GM18868 (cell line): ENCODE data around the gene FSTL1.
A peak's percentile ranks its signal among the peaks of the same experiment; 100 is the strongest.

Experiments used
- ATAC-seq: cut with Tn5 transposase; IDR thresholded peaks from one replicate; pipeline ENCODE4 v1.9.1; 2021; ENCODE audit warnings: mild to moderate bottlenecking, moderate library complexity; ENCODE audit not compliant: unreplicated experiment

FSTL1 gene, protein sequence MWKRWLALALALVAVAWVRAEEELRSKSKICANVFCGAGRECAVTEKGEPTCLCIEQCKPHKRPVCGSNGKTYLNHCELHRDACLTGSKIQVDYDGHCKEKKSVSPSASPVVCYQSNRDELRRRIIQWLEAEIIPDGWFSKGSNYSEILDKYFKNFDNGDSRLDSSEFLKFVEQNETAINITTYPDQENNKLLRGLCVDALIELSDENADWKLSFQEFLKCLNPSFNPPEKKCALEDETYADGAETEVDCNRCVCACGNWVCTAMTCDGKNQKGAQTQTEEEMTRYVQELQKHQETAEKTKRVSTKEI

GRCh38 chr3:120450600-120451271 is at the start of gene FSTL1:
Gene FSTL1 (minus strand): TSS chr3:120450992. CDS start chr3:120450746, 246 bp downstream.
- ATAC-seq, result peak; percentile 51

DNA sequence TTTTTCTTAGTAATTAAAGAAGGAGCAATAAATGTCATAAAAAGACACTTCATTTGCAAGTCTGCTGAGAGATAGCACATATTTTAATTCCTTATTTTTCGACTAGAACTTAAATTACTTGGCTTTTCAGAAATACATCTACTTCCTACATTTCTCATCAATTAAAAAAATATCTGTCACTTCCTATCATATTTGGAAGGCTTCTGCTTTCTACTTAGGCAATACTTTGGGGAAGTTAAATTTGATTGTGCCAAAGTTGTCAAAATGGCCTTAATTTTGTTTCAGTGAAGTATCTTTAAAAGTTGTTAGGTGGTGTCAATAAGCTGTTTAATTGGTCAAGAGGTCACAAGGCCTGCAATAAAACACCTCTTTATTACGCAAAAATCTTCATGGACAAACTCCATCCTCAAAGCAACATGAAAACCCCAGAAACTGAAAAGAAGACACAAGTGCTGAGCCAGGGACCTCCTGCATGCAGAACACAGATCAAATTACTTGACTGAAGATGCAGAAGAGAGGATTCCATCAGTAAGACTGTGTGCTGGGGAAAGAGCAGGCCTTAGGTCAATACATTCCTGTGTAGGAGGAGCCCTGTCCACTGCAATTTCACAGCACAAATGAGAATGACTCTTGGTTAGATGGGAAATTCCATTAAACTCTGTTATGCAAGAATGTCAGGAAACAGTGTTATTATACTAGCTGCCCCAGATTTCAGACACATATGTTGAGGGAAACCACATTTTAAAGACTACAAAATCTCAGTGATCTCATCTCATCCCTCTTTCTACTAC is 48.0 kb upstream of the FSTL1 start:
- ATAC-seq, result no peak

DNA sequence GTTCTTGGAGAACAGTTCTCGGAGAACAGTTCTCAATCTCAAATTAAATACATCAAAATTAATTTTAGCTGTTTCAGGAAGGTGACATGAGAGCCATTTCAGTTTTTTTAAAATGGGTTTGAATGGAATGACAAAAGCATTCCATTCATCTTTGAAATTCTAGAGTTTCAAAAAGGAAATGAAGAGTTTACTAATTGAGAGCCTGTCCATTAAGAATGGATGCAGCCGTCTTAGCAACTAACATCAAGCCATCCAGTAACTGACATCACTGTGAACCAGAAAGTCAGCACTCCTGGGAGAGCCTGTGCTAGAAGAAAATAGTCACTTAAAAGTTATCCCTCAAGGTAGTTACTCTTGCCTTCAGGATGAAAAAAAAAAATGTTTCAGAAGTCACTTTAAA is 47.0 kb upstream of the FSTL1 start:
- no peak for ATAC-seq

DNA sequence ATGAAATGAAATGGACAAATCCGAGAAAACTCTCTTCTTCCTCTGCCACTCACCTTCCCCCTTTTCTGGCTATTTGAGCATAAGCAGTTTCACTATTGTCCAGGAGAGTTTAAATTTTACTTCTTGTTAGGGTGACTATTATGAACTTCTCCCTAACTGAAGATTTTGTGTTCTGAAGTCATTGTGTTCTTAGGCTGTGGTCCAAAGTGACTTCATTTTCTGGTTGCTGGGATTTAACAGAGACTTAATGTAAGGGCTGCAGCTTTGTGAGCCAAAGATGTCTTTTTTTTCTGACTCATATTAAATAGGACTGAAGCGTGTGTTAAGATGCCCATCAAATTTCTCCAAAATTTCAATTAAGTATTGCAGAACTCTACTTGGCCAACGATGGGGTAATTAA is 46.5 kb upstream of the FSTL1 start:
- no peak for ATAC-seq

DNA sequence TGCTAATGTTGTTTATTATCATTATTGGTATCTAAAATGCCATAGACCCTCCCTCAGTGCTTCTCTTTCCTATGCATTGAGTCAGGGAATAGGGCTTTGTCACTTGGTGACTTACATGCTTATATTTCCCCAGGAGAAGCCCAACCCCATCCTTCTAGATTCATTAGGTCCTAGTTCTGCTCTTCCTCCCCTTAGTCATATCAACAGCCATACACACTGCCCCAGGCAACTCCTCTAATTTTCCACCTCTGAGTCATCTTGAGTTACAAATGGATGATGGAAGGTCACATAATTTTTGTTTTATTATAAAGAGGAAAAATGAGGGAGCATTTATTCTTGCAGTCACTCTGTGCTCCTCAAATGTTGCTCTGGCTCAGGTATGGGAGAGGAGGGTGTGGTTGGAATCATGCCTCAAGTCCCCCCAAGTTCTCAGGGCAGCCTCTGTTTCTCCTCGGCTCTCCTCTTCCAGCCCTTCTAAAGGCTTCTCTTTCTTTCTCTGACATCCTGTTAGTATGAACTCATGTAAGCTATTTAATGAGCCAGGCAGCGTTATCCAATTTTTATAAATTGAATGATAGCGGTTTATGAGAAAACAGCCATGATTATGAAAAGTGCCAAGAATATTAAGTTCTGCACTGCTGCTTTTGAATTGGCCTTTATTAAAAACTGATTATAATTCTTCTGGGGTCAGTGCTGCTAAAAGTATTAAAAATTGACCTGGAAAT is 45.6 kb upstream of the FSTL1 start:
- ATAC-seq, result no peak

GRCh38 chr3:120495809-120496208 is 45.0 kb upstream of the FSTL1 start:
- ATAC-seq, result no peak

DNA sequence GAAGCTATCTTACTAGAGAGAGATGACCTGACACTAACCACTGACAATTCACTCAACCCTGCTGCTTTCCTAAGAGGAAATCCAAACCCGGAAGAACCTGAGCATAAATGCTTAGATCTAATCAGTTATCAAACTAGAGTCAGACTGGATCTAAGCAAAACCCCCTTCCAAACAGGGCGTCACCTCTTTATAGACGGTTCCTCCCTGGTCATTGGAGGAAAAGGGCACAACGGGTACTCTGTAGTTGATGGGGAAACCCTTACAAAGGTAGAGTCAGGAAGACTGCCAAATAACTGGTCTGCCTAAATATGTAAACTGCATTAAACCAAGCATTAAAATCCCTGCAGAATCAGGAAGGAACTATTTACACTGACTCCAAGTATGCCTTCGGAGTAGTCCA is 41.3 kb upstream of the FSTL1 start:
- ATAC-seq, result no peak

GRCh38 chr3:120489421-120489820 is 38.6 kb upstream of the FSTL1 start:
- ATAC-seq, result no peak

GRCh38 chr3:120488296-120488695 is 37.5 kb upstream of the FSTL1 start:
- no peak for ATAC-seq

DNA sequence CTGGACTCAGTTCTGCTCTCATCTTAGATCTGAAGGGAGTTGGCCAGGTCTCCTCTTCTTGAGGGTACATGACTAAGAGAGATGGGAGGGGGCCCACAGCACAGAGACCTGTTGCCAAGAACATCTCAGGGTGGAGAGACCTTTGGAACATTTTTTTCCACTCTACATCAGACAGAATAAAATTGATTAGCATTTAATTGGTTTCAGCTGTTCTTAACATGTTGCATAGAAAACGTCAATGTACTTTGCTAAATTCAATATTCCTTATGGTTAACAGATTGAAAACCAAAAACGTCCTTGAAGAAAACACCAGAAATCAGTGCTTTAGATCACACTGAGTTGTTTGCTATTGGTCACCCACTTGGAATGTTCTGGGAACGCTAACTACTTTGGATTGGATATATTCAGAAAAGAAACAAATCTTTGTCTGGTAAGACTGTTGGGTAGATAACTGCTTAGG is 36.4 kb upstream of the FSTL1 start:
- no peak for ATAC-seq

- no peak for ATAC-seq
These were observed 30.3 kb upstream of the FSTL1 start for GRCh38 chr3:120481081-120481480.

- no peak for ATAC-seq
These were observed 27.0 kb upstream of the FSTL1 start for GRCh38 chr3:120477781-120478180.

DNA sequence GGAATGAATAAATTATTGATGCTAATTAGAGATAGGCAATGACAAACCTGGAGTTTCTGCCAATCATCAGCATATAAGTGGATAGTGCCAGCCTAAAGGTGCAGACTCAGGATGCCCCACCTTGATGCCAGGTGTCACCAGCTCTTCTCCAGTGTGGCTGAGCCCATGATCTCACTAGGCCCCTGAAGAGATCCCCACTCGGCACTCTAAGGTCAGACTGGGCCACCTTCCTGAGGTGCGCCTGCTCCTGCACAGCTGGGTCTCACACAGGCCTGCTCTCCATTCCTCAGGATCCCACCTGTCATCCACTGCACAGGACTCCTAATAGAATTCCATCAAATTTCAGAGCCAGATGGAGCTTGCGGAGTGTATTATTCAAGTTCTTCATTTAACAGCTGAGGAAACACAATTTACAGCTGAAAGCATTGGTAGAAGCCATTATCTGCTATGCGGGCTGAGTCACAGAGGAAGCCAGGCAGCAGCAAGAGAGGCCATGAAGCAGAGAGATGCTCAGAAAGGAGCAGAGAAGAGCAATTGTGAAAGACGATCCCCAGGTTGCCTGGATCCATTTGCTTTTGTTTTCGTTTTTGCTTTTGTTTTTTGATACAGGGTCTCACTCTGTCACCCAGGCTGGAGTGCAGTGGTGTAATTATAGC is 25.1 kb upstream of the FSTL1 start:
- ATAC-seq, result no peak

DNA sequence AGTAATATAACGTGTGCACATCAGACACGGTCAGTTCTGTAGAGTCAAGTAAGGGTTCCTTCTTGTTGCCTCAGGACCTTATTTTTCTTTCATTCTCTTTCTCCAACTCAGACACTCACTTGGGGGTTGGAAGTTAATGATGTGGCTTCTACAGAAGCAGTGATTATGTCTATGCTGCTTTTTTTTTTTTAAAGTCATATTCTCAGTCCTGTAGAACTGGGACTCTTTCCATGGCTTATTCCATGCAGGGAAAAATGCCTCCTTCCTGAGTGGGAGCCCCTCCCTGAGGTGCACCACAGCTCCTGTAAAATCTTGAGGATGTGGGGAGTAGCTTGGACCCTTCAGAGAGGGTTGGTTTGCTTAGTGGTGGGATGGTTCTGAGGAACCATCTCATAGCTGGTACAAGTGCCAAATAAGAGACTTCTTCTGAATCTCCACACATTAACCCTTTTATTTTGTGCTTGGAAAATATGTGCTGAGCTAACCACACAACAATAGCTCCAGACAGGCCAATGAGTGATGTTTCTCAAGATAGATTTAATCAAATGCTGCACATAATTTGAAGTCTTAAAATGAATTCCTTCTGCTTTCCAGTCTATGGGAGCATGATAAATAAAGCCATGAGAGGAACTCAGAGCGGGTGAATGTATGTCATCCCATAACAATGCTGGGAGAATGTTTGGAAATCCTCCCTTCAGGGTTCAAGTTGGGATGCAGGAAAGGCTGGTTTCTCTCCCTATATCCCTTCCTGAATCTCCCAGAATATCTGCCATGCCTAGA is 23.3 kb upstream of the FSTL1 start:
- ATAC-seq, result no peak

GRCh38 chr3:120473389-120473788 is 22.6 kb upstream of the FSTL1 start:
- ATAC-seq, result no peak

DNA sequence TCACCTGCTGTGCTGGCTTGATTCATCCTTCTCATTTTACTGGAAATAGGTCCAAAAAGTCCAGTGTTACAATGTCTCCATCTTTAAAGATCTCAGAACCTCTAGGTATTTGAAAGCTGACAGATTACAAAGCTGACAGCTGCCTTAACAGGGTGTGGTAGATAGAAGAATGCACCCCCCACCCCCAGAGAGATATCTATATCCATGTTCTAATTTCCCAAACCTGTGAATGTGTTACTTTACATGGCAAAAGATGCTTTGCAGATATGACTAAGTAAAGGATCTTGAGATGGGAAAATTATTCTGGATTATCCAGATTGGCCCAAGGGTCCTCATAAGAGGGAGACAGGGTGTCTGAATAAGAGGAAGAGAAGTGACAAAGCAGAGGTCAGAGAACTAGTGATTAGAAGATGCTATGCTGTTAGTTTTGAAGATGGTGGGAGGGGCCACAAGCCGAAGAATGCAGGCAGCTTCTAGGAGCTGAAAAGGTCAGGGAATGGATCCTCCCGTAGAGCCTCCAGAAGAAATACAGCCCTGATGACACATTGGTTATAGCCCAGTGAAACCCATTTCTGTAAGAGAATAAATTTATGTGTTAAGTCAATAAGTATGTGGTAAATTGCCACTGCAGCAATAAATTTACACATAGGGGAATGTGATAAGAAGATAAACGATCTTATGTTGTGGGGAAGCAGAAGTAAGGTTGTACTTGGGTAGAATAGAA is 21.5 kb upstream of the FSTL1 start:
- no peak for ATAC-seq

GRCh38 chr3:120471643-120472042 is 20.9 kb upstream of the FSTL1 start:
- ATAC-seq, result no peak

DNA sequence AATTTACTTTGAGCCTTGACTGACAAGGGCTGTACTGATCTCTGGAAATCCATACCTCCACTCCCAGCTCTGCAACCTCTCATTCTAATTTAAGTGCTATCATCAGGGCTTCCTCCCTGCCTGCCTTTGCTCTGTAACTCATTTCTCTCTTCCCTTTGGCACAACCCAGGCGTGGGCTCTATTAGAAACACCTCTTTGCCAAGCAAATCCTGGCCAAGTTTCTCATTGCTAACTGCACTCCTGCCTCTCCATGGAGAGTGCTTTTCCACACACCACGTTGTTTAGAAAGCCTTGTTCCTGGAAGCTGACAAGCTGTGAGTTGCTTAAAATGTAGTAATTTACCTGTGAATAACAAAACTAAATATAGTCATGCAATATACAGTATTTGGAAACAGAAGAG is 20.1 kb upstream of the FSTL1 start:
- ATAC-seq, result no peak

GRCh38 chr3:120469882-120470301 is 19.1 kb upstream of the FSTL1 start:
- ATAC-seq, result no peak
